HUES6 (cell line): Measurements from ENCODE around the gene ETDC.
"Not testable (repeated sequence)": the region's sequence is repeated elsewhere in the genome, so short reads cannot be mapped to it uniquely, and the experiment has no call there.

Experiments used
- H3K27ac ChIP-seq: 2 replicates; pipeline ENCODE4 v1.7.0; 2013; ENCODE audit warnings: low read depth, mild to moderate bottlenecking, low read length, inconsistent platforms
- H3K27me3 ChIP-seq: 2 replicates; pipeline ENCODE4 v1.6.1; 2013; ENCODE audit warnings: low read length; ENCODE audit not compliant: control insufficient read depth, insufficient read depth
- H3K36me3 ChIP-seq: 2 replicates; pipeline ENCODE4 v1.6.1; 2013; ENCODE audit warnings: low read length; ENCODE audit not compliant: control insufficient read depth, insufficient read depth
- H3K4me1 ChIP-seq: 2 replicates; pipeline ENCODE4 v1.6.1; 2013; ENCODE audit warnings: low read length; ENCODE audit not compliant: control insufficient read depth, insufficient read depth
- H3K4me3 ChIP-seq: 2 replicates; pipeline ENCODE4 v1.5.1; 2013; ENCODE audit warnings: low read depth, low read length
- H3K9ac ChIP-seq: one replicate; pipeline ENCODE4 v1.6.1; 2013; ENCODE audit warnings: mild to moderate bottlenecking, low read length
- H3K9me3 ChIP-seq: 2 replicates; pipeline ENCODE4 v1.6.1; 2013; ENCODE audit warnings: low read depth, low read length; ENCODE audit not compliant: control insufficient read depth, insufficient read depth

ETDC gene

GRCh38 chrX:135307171-135307570 lies 2.1 kb upstream of the ETDC start:
- H3K9ac ChIP-seq = no peak overlapping the region
- H3K4me1 ChIP-seq = peaks cover 40% of the 10 kb centered on the region
- peaks cover 24% of the 10 kb centered on the region for H3K27me3 ChIP-seq
- H3K4me3 ChIP-seq = no peak overlapping the region
- no peaks in the 10 kb centered on the region for H3K36me3 ChIP-seq
- no peak overlapping the region for H3K27ac ChIP-seq
- 0 out of 2 replicates have a peak, but pooled peaks cover 2% of the 10 kb centered on the region for H3K9me3 ChIP-seq

- no peak overlapping the region for H3K27ac ChIP-seq
- peaks cover 32% of the 10 kb centered on the region for H3K4me1 ChIP-seq
- H3K27me3 ChIP-seq = peaks cover 24% of the 10 kb centered on the region
- no peaks in the 10 kb centered on the region for H3K36me3 ChIP-seq
- H3K4me3 ChIP-seq = no peak overlapping the region
- H3K9me3 ChIP-seq = 0 out of 2 replicates have a peak, but pooled peaks cover 2% of the 10 kb centered on the region
- no peak overlapping the region for H3K9ac ChIP-seq
Measured at GRCh38 chrX:135308345-135308855, 880 bp upstream of the ETDC start.

DNA sequence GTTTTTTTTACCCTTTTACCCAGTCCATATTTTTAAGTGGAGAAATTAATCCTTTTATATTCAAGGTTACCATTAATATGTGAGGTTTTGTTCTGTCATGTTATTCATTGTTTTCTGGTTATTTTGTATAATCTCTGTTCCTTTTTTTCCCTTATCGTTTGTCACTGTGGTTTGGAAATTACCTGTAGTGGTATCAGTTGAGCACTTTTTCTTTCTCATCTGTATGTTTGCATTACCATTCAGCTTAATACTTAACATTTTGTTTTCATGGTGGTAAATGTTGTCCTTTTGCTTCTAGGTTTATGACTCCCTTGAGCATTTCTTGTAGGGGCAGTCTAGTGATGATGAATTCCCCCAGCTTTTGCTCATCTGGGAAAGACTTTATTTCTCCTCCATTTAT lies 6.6 kb downstream of the ETDC start:
- H3K9me3 ChIP-seq = peaks cover 21% of the 10 kb centered on the region
- H3K36me3 ChIP-seq = peaks cover 7% of the 10 kb centered on the region; the same call in 1 of the 2 replicates
- H3K27ac ChIP-seq = no peak overlapping the region

GRCh38 chrX:135324463-135324862 lies 15.2 kb downstream of the ETDC start:
- no peak overlapping the region for H3K9ac ChIP-seq
- peaks cover 16% of the 10 kb centered on the region; the same call in 1 of the 2 replicates for H3K9me3 ChIP-seq
- peaks cover 67% of the 10 kb centered on the region for H3K27me3 ChIP-seq
- no peaks in the 10 kb centered on the region; the same call in 1 of the 2 replicates for H3K36me3 ChIP-seq
- no peak overlapping the region for H3K4me3 ChIP-seq
- H3K4me1 ChIP-seq = no peaks in the 10 kb centered on the region; the same call in 1 of the 2 replicates
- H3K27ac ChIP-seq = no peak overlapping the region

More for the DNA sequence above, 6.6 kb downstream of the ETDC start:
- Histone ChIP-seq H3K4me1 (0 out of 2 replicates have a peak, but pooled peaks cover 2% of the 10 kb centered on the region), H3K27me3 (peaks cover 33% of the 10 kb centered on the region), H3K4me3 (no peak overlapping the region), H3K9ac (no peak overlapping the region)

DNA sequence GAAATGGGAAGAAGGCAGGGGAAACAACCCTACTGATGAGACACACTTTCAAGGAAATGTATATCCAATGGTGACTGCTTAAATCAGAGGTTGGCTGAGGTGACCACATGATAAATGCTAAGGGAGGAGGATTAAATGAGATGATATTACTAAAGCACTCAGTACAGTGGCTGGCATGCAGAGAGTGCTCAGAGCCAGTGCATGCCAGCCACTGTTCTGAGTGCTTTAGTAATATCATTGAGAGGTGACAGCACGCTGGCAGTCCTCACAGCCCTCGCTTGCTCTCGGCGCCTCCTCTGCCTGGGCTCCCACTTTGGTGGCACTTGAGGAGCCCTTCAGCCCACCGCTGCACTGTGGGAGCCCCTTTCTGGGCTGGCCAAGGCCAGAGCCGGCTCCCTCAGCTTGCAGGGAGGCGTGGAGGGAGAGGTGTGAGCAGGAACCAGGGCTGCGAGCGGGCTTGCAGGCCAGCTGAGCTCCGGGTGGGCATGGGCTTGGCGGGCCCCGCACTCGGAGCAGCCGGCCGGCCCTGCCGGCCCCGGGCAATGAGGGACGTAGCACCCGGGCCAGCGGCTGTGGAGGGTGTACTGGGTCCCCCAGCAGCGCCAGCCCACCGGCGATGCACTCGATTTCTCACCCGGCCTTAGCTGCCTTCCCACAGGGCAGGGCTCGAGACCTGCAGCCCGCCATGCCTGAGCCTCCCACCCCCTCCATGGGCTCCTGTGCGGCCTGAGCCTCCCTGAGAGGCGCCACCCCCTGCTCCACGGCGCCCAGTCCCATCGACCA lies 15.9 kb downstream of the ETDC start:
- not testable (repeated sequence) for H3K4me1 ChIP-seq, H3K27ac ChIP-seq, H3K9ac ChIP-seq, H3K36me3 ChIP-seq, H3K4me3 ChIP-seq
- H3K27me3 ChIP-seq = peaks cover 67% of the 10 kb centered on the region
- H3K9me3 ChIP-seq = peaks cover 16% of the 10 kb centered on the region; the same call in 1 of the 2 replicates

DNA sequence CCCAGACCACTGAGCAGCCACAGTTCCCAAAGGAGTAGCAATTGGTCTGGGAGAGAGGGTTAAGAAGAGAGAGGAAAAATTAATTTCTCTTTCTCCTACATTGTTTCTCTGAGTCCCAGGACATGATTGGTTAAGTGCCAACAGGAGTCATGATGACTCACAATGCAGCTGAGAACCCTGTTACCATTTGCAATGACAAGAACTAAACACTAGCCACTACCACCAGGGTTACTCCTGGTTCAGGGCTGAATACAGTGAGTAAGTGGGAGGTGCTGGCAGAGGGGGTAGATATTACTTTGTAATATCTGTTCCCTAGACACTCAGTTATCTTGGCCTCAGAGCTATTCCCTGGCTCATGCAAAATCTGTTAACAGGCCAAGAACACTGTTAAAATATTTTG lies 18.0 kb downstream of the ETDC start:
- H3K27ac ChIP-seq = no peak overlapping the region
- H3K4me1 ChIP-seq = peaks cover 9% of the 10 kb centered on the region
- no peaks in the 10 kb centered on the region for H3K36me3 ChIP-seq
- H3K27me3 ChIP-seq = peaks cover 48% of the 10 kb centered on the region
- no peak overlapping the region for H3K4me3 ChIP-seq
- H3K9me3 ChIP-seq = peaks cover 12% of the 10 kb centered on the region; the same call in 1 of the 2 replicates
- no peak overlapping the region for H3K9ac ChIP-seq

- Histone ChIP-seq H3K4me3 (no peak overlapping the region), H3K9me3 (peaks cover 16% of the 10 kb centered on the region; the same call in 1 of the 2 replicates), H3K27me3 (peaks cover 36% of the 10 kb centered on the region), H3K4me1 (peaks cover 9% of the 10 kb centered on the region), H3K36me3 (no peaks in the 10 kb centered on the region), H3K27ac (no peak overlapping the region), H3K9ac (no peak overlapping the region)
Measured at GRCh38 chrX:135328421-135329005, 19.2 kb downstream of the ETDC start.

DNA sequence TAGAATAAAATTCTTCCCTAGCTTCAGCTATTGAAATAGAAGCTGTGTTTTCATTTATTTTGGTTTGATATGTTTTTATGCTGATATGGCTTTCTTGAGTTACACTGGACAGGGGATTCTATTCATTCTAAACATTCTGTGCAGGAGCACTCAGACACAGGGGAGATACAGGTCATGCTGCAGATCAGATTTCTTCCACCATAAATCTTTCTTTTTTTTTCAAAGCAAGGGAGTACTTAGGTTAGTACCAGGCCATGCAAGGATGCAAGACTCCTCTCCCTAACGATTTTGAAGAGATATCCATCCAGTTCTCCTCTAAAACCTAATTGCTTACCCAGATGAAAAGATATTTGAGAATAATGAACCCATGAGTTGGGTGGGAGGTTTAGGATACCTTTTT lies 21.4 kb downstream of the ETDC start:
- Histone ChIP-seq H3K4me1 (peaks cover 9% of the 10 kb centered on the region), H3K9ac (no peak overlapping the region), H3K9me3 (0 out of 2 replicates have a peak, but pooled peaks cover 7% of the 10 kb centered on the region), H3K27ac (no peak overlapping the region), H3K4me3 (no peak overlapping the region), H3K27me3 (peaks cover 16% of the 10 kb centered on the region), H3K36me3 (no peaks in the 10 kb centered on the region)

- H3K27ac ChIP-seq = no peak overlapping the region
- H3K27me3 ChIP-seq = peaks cover 16% of the 10 kb centered on the region
- 0 out of 2 replicates have a peak, but pooled peaks cover 7% of the 10 kb centered on the region for H3K9me3 ChIP-seq
- H3K36me3 ChIP-seq = no peaks in the 10 kb centered on the region
- no peak overlapping the region for H3K9ac ChIP-seq
- peaks cover 9% of the 10 kb centered on the region for H3K4me1 ChIP-seq
- no peak overlapping the region for H3K4me3 ChIP-seq
Measured at GRCh38 chrX:135331525-135331924, 22.2 kb downstream of the ETDC start.

DNA sequence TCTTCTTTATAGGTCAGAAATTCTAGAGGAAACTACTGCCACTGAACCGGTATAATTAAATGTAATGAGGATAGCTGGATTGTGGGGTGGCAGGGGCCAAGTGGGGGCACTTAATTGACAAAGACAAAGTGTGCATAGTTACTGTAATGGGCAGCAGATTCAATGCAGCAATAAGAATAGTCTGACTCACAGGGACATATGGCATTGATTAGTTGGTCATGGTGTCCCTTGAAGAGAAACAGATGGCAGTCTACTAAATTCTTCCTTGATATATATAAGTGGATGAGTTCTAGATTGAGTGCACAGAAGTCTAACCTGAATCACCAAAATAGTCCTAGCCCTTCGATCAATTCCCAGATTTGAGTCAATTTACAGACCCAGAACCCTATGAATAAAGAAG lies 31.6 kb downstream of the ETDC start:
- H3K4me3 ChIP-seq = peak overlapping the region; percentile 74; the same call in 1 of the 2 replicates
- H3K27ac ChIP-seq = no peak overlapping the region
- no peaks in the 10 kb centered on the region; the same call in 1 of the 2 replicates for H3K9me3 ChIP-seq
- peaks cover 2% of the 10 kb centered on the region; the same call in 1 of the 2 replicates for H3K27me3 ChIP-seq
- no peaks in the 10 kb centered on the region for H3K36me3 ChIP-seq
- H3K9ac ChIP-seq = no peak overlapping the region
- no peaks in the 10 kb centered on the region for H3K4me1 ChIP-seq

DNA sequence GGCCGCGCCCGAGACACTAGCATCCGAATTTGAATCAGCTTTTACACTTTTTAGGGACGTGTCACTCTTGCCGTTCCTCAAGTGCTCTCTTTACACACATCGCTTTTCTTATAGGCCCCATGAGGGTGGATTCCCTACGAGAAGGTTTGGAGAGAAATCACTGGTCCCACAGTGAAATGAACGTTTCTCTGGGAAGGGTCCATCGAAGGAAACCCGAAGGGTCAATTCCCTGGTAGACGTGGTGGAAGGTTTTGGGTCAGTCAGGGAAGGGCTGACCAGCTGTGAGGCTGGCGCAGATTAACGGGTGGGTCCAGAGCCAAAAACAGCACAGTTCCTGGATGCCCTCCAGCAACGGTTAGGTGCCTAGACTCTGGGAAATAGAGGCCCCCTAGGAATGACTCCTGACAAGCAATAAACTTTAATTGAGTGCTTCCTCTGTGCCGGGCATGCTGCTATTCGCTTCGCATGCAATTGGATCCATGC lies 35.9 kb downstream of the ETDC start:
- no peaks in the 10 kb centered on the region; the same call in 1 of the 2 replicates for H3K9me3 ChIP-seq
- H3K36me3 ChIP-seq = peaks cover 30% of the 10 kb centered on the region
- H3K4me1 ChIP-seq = no peaks in the 10 kb centered on the region
- H3K27ac ChIP-seq = no peak overlapping the region
- no peaks in the 10 kb centered on the region; the same call in 1 of the 2 replicates for H3K27me3 ChIP-seq
- peak overlapping the region; percentile 64 for H3K9ac ChIP-seq
- H3K4me3 ChIP-seq = peak overlapping the region; percentile 74
